Measurements from ENCODE around the gene THRSP. TPM values are rescaled to one million over a fixed set of nuclear protein-coding genes. Genes with fewer than 3 reads are reported as not detected.
A peak's percentile ranks its signal among the peaks of the same experiment; 100 is the strongest.

THRSP gene
- total RNA-seq, 1 experiment from 2014 or later = not detected

DNA sequence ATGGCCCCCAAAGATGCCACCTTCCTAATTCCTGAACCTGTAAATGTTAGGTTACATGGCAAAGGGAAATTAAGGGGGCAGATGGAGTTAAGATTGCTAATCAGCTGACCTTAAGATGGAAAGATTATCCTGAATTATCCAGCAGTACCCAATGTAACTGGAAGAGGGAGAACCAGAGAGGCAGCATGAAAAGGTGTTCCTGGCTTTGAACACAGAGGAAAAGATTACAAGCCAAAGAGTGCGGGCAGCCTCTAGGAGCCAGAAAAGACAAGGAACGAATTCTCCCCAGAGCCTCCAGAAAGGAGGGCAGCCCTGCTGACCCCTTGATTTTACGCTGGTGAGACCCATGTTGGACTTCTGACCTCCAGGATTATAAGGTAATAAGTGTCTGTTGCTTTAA is 15.1 kb upstream of the THRSP start:
- Histone ChIP-seq H3K4me1 (ENCODE audit: insufficient read depth, low read length) (peaks cover 5% of the 10 kb centered on the region; the same call in 1 of the 2 replicates), H2AFZ (ENCODE audit: low read length) (no peak overlapping the region)
- no peak overlapping the region for H3K4me3 Mint-ChIP-seq

More for the DNA sequence above, 15.1 kb upstream of the THRSP start:
- Histone ChIP-seq H2BK120ac (ENCODE audit: low read depth, low read length, poor library complexity, severe bottlenecking) (no peak overlapping the region), H4K8ac (replicated peaks; ENCODE audit: insufficient read length, low read depth, low read length) (no peak overlapping the region), H3K9ac (ENCODE audit: extremely low read depth, insufficient read length, low read length) (no peak overlapping the region), H2BK5ac (ENCODE audit: insufficient read length, low read length) (no peak overlapping the region), H3K23me2 (ENCODE audit: insufficient read length, low read depth, low read length, poor library complexity, severe bottlenecking) (no peaks in the 10 kb centered on the region), H3K56ac (ENCODE audit: insufficient read length, low read depth, low read length) (no peak overlapping the region), H3K14ac (ENCODE audit: insufficient read depth, low read length) (no peak overlapping the region), H3K27me3 (ENCODE audit: insufficient read depth, low read length) (no peaks in the 10 kb centered on the region), H3K9me3 (ENCODE audit: control insufficient read depth, low read depth, low read length) (no peaks in the 10 kb centered on the region), H3K79me2 (ENCODE audit: insufficient read depth, low read length) (no peaks in the 10 kb centered on the region), H3K4me2 (ENCODE audit: insufficient read depth, insufficient read length, low read length) (no peak overlapping the region), H4K91ac (ENCODE audit: insufficient read length, low read depth, low read length) (no peak overlapping the region), H2AK5ac (ENCODE audit: insufficient read length, low read length) (no peak overlapping the region), H3K23ac (ENCODE audit: insufficient read length, low read depth, low read length) (no peak overlapping the region), H3K18ac (ENCODE audit: insufficient read length, low read depth, low read length) (no peak overlapping the region), H2BK20ac (ENCODE audit: low read depth, low read length, poor library complexity, severe bottlenecking) (no peak overlapping the region), H3T11ph (ENCODE audit: low read length) (no peak overlapping the region), H3K4ac (ENCODE audit: low read depth, low read length) (no peak overlapping the region), H4K5ac (ENCODE audit: insufficient read length, low read depth, low read length) (no peak overlapping the region), H3K79me1 (ENCODE audit: insufficient read depth, low read depth, low read length, poor library complexity, severe bottlenecking) (no peaks in the 10 kb centered on the region), H4K20me1 (ENCODE audit: control insufficient read depth, insufficient read depth, insufficient read length) (no peaks in the 10 kb centered on the region), H2BK12ac (ENCODE audit: insufficient read length, low read depth, low read length) (no peak overlapping the region), H3K27ac (ENCODE audit: insufficient read length, low read depth, low read length) (no peak overlapping the region), H2BK15ac (ENCODE audit: low read depth, low read length) (no peak overlapping the region)
- peaks cover 20 to 23% of the 10 kb centered on the region in 2 experiments for H3K4me1 Mint-ChIP-seq
- no CpG with 5 or more reads among the region's 3 CpGs for WGBS (ENCODE audit: extremely low coverage, insufficient read length, low lambda C conversion rate)
- DNase-seq = no peak
- peaks cover 7% of the 10 kb centered on the region for H3K27me3 Mint-ChIP-seq (ENCODE audit: low read depth)
- no peaks in the 10 kb centered on the region; a peak in 2 of 7 replicates for H3K36me3 Mint-ChIP-seq (ENCODE audit: insufficient read depth in 1 of 3, low read depth in 3 of 3)
- no peak for TF ChIP-seq CTCF (conservative IDR thresholded peaks at IDR 0.05)
- H3K27ac Mint-ChIP-seq = peak overlapping the region in 2 of 3 experiments; percentile 32 to 43; a peak in 2 of 7 replicates
- no peaks in the 10 kb centered on the region for H3K9me3 Mint-ChIP-seq

Data from H9 (cell line).